22Rv1 (cell line): ENCODE data around the gene PRKCE.

ENCODE experiments used
- H3K27ac ChIP-seq: fragments of 450-650 bp; 2 replicates; pipeline ENCODE4 v1.5.1; 2017
- CTCF ChIP-seq: fragments of 450-650 bp; IDR thresholded peaks from 2 replicates; pipeline ENCODE4 v1.5.1; 2017; ENCODE audit warnings: mild to moderate bottlenecking
- ZFX ChIP-seq: fragments of 450-650 bp; IDR thresholded peaks from 2 replicates; pipeline ENCODE4 v1.6.1; 2017; ENCODE audit warnings: antibody characterized with exemption, borderline replicate concordance

PRKCE gene

GRCh38 chr2:46071074-46071473 is 419.6 kb downstream of the PRKCE start:
- no peak for TF ChIP-seq ZFX
- TF ChIP-seq CTCF: no peak
- H3K27ac ChIP-seq: no peak overlapping the region

- no peak for TF ChIP-seq ZFX
- TF ChIP-seq CTCF: no peak
- H3K27ac ChIP-seq: no peak overlapping the region
These were observed 420.8 kb downstream of the PRKCE start for GRCh38 chr2:46072101-46072820.

- no peak for TF ChIP-seq CTCF
- TF ChIP-seq ZFX: no peak
- H3K27ac ChIP-seq: no peak overlapping the region
These were observed 422.1 kb downstream of the PRKCE start for GRCh38 chr2:46073540-46074046.

GRCh38 chr2:46074501-46074900 is 423.0 kb downstream of the PRKCE start:
- no peak for TF ChIP-seq CTCF
- TF ChIP-seq ZFX: no peak
- H3K27ac ChIP-seq: no peak overlapping the region

GRCh38 chr2:46075848-46076247 is 424.4 kb downstream of the PRKCE start:
- TF ChIP-seq ZFX: no peak
- TF ChIP-seq CTCF: no peak
- no peak overlapping the region for H3K27ac ChIP-seq

- H3K27ac ChIP-seq: no peak overlapping the region
- TF ChIP-seq CTCF (no peak), ZFX (no peak)
These were observed 424.8 kb downstream of the PRKCE start for GRCh38 chr2:46076251-46076650.

GRCh38 chr2:46076875-46077274 is 425.4 kb downstream of the PRKCE start:
- TF ChIP-seq CTCF (no peak), ZFX (no peak)
- no peak overlapping the region for H3K27ac ChIP-seq
